A673 (cell line): ENCODE measurements around the gene C3. TPM values are rescaled to one million over a fixed set of nuclear protein-coding genes. Genes with fewer than 3 reads are reported as not detected.

Experiments used
- BruUV-seq: library from RNA; stranded (reverse); fragments of 400-500 nt; replicated peaks from 2 replicates; lab custom pipeline; 2021; lab: Mats Ljungman, UMichigan
- CTCF ChIA-PET: fragments of 300-600 bp; sonication (Branson Sonifier 250); formaldehyde crosslinking; loops from one replicate; lab custom pipeline; 2022; ENCODE audit warnings: antibody characterized with exemption; lab: Charles Lee
- POLR2A ChIA-PET: fragments of 300-600 bp; sonication (Branson Sonifier 250); formaldehyde crosslinking; loops from one replicate; lab custom pipeline; 2022; ENCODE audit warnings: antibody characterized with exemption; ENCODE audit not compliant: low non-redundant PET; lab: Charles Lee
- DNase-seq: peaks from one replicate; pipeline ENCODE4 v3.0.0-alpha.2; 2015; ENCODE audit warnings: low spot score
- H3K27ac ChIP-seq: fragments of 200-600 bp; sonication (generic); 2 replicates; pipeline ENCODE4 v1.5.1; 2016; ENCODE audit warnings: mixed run types, low read depth, mild to moderate bottlenecking, mixed read lengths, antibody characterized with exemption, low read length; ENCODE audit not compliant: poor library complexity, severe bottlenecking
- H3K27me3 ChIP-seq: fragments of 200-600 bp; sonication (generic); replicated peaks from 2 replicates; pipeline ENCODE4 v1.6.1; 2017; ENCODE audit warnings: mixed run types, low read depth, mild to moderate bottlenecking, mixed read lengths, antibody characterized with exemption, low read length; ENCODE audit not compliant: insufficient read depth, poor library complexity
- H3K36me3 ChIP-seq: fragments of 200-600 bp; sonication (generic); 2 replicates; pipeline ENCODE4 v1.6.1; 2016; ENCODE audit warnings: mixed run types, mild to moderate bottlenecking, mixed read lengths, antibody characterized with exemption, low read length; ENCODE audit not compliant: insufficient read depth, poor library complexity, severe bottlenecking
- H3K4me1 ChIP-seq: fragments of 200-600 bp; sonication (generic); 2 replicates; pipeline ENCODE4 v1.6.1; 2017; ENCODE audit warnings: mixed run types, mild to moderate bottlenecking, mixed read lengths, antibody characterized with exemption, low read length; ENCODE audit not compliant: insufficient read depth, poor library complexity, severe bottlenecking
- H3K4me3 ChIP-seq: fragments of 200-600 bp; sonication (generic); 2 replicates; pipeline ENCODE4 v1.5.1; 2016; ENCODE audit warnings: low read depth, mixed run types, mild to moderate bottlenecking, mixed read lengths, low read length; ENCODE audit not compliant: poor library complexity, severe bottlenecking
- H3K9me3 ChIP-seq: fragments of 200-600 bp; sonication (generic); 2 replicates; pipeline ENCODE4 v1.6.1; 2016; ENCODE audit warnings: mixed run types, low read depth, mild to moderate bottlenecking, mixed read lengths, antibody characterized with exemption, low read length; ENCODE audit not compliant: poor library complexity, severe bottlenecking
- EZH2 ChIP-seq: fragments of 200-600 bp; sonication (generic); IDR thresholded peaks from 2 replicates; pipeline ENCODE4 v1.6.1; 2017; ENCODE audit warnings: borderline replicate concordance, low read depth, mild to moderate bottlenecking, mixed read lengths, antibody characterized with exemption, low read length; ENCODE audit not compliant: poor library complexity, severe bottlenecking
- intact Hi-C: fragments of 100-400 bp; cut with micrococcal nuclease; formaldehyde crosslinking; loops from one replicate; pipeline ENCODE4 v1.10.0; 2022; ENCODE audit not compliant: unreplicated experiment
- total RNA-seq: library from RNA; stranded (reverse); gene quantifications from 2 replicates; pipeline ENCODE4 v1.2.3, GENCODE V29; 2021
- TF ChIP-seq, protein P1 (sequence below): fragments of 300-800, 200-600 bp; sonication (generic); conservative IDR thresholded peaks from 2 replicates; pipeline ENCODE4 v1.5.1; 2017; ENCODE audit warnings: low read depth, mild to moderate bottlenecking, antibody characterized with exemption, low read length, moderate library complexity, mixed read lengths

The C3 gene
- total RNA-seq, 1 experiment from 2014 or later = 1.8 TPM

- POLR2A ChIA-PET = no interaction called here
- BruUV-seq = no TSS peak
- TF ChIP-seq EZH2 = no peak
- TF ChIP-seq, protein P1, sequence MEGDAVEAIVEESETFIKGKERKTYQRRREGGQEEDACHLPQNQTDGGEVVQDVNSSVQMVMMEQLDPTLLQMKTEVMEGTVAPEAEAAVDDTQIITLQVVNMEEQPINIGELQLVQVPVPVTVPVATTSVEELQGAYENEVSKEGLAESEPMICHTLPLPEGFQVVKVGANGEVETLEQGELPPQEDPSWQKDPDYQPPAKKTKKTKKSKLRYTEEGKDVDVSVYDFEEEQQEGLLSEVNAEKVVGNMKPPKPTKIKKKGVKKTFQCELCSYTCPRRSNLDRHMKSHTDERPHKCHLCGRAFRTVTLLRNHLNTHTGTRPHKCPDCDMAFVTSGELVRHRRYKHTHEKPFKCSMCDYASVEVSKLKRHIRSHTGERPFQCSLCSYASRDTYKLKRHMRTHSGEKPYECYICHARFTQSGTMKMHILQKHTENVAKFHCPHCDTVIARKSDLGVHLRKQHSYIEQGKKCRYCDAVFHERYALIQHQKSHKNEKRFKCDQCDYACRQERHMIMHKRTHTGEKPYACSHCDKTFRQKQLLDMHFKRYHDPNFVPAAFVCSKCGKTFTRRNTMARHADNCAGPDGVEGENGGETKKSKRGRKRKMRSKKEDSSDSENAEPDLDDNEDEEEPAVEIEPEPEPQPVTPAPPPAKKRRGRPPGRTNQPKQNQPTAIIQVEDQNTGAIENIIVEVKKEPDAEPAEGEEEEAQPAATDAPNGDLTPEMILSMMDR = no peak
Observed at GRCh38 chr19:6712231-6712630, 8.2 kb downstream of the C3 start.

DNA sequence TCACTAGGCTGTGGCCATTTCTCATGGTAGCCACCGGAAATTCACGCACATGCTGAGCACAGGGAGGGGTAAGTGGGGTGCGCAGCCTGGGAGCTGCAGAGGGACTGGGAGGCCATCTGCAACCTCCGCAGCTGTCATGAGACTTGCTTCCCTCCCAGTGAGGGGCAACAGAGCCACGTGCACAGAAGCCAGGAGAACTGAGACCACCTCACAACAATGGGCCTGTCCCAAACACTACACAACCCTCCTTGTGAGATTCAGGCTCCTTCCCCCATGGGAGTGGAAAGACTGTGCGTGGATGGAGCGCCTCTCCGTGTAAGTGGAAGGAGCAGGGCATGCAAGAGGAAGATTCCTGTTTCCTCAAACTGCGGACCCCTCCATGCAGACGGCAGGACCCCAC lies 8.8 kb downstream of the C3 start:
- POLR2A ChIA-PET = no interaction called here
- no peaks in the 10 kb centered on the region for H3K36me3 ChIP-seq
- H3K27ac ChIP-seq = no peak overlapping the region
- H3K4me3 ChIP-seq = no peak overlapping the region
- H3K4me1 ChIP-seq = no peaks in the 10 kb centered on the region
- peaks cover 4% of the 10 kb centered on the region for H3K27me3 ChIP-seq
- intact Hi-C loops = no loop called here
- TF ChIP-seq, protein P1 = no peak
- no peak for TF ChIP-seq EZH2
- CTCF ChIA-PET = no interaction called here
- H3K9me3 ChIP-seq = no peaks in the 10 kb centered on the region
- DNase-seq = no peak
- no TSS peak for BruUV-seq

More at GRCh38 chr19:6712231-6712630, 8.2 kb downstream of the C3 start:
- intact Hi-C loops = no loop called here
- Histone ChIP-seq H3K9me3 (no peaks in the 10 kb centered on the region), H3K27me3 (peaks cover 4% of the 10 kb centered on the region), H3K4me1 (no peaks in the 10 kb centered on the region), H3K36me3 (no peaks in the 10 kb centered on the region), H3K4me3 (no peak overlapping the region), H3K27ac (no peak overlapping the region)
- DNase-seq = no peak
- CTCF ChIA-PET = no interaction called here

DNA sequence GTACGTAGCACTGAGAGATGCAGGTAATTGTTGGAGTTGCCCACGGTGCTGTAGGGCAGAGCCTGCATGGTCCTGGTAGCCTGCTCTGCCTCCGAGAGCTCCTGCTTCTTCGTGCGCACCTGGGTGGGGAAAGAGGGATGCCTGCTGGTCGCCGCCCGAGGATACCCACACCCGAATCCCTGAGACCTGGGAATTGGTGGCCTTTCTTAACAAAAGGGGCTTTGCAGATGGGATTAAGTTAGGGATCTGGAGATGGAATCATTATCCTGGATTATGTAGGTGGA lies 9.4 kb downstream of the C3 start:
- no peaks in the 10 kb centered on the region for H3K4me1 ChIP-seq
- H3K27me3 ChIP-seq = peaks cover 4% of the 10 kb centered on the region
- ChIA-PET CTCF (no interaction called here), POLR2A (no interaction called here)
- H3K36me3 ChIP-seq = no peaks in the 10 kb centered on the region
- no peak overlapping the region for H3K27ac ChIP-seq
- H3K4me3 ChIP-seq = no peak overlapping the region
- DNase-seq = no peak
- H3K9me3 ChIP-seq = no peaks in the 10 kb centered on the region
- no TSS peak for BruUV-seq
- intact Hi-C loops = no loop called here
- TF ChIP-seq, protein P1 = no peak
- TF ChIP-seq EZH2 = no peak
